ENCODE measurements around the gene OPCML.

GRCh38 chr11:132605825-132606570, 926.3 kb downstream of the OPCML start:
- TF ChIP-seq, protein P1, sequence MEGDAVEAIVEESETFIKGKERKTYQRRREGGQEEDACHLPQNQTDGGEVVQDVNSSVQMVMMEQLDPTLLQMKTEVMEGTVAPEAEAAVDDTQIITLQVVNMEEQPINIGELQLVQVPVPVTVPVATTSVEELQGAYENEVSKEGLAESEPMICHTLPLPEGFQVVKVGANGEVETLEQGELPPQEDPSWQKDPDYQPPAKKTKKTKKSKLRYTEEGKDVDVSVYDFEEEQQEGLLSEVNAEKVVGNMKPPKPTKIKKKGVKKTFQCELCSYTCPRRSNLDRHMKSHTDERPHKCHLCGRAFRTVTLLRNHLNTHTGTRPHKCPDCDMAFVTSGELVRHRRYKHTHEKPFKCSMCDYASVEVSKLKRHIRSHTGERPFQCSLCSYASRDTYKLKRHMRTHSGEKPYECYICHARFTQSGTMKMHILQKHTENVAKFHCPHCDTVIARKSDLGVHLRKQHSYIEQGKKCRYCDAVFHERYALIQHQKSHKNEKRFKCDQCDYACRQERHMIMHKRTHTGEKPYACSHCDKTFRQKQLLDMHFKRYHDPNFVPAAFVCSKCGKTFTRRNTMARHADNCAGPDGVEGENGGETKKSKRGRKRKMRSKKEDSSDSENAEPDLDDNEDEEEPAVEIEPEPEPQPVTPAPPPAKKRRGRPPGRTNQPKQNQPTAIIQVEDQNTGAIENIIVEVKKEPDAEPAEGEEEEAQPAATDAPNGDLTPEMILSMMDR (IDR thresholded peaks at IDR 0.05; ENCODE audit: insufficient read depth, low read length): no peak
- TF ChIP-seq POLR2AphosphoS5 (IDR thresholded peaks at IDR 0.05; ENCODE audit: low read depth): no peak
- no peak for TF ChIP-seq GABPA (IDR thresholded peaks at IDR 0.05; ENCODE audit: low read depth)
- TF ChIP-seq, protein P2, sequence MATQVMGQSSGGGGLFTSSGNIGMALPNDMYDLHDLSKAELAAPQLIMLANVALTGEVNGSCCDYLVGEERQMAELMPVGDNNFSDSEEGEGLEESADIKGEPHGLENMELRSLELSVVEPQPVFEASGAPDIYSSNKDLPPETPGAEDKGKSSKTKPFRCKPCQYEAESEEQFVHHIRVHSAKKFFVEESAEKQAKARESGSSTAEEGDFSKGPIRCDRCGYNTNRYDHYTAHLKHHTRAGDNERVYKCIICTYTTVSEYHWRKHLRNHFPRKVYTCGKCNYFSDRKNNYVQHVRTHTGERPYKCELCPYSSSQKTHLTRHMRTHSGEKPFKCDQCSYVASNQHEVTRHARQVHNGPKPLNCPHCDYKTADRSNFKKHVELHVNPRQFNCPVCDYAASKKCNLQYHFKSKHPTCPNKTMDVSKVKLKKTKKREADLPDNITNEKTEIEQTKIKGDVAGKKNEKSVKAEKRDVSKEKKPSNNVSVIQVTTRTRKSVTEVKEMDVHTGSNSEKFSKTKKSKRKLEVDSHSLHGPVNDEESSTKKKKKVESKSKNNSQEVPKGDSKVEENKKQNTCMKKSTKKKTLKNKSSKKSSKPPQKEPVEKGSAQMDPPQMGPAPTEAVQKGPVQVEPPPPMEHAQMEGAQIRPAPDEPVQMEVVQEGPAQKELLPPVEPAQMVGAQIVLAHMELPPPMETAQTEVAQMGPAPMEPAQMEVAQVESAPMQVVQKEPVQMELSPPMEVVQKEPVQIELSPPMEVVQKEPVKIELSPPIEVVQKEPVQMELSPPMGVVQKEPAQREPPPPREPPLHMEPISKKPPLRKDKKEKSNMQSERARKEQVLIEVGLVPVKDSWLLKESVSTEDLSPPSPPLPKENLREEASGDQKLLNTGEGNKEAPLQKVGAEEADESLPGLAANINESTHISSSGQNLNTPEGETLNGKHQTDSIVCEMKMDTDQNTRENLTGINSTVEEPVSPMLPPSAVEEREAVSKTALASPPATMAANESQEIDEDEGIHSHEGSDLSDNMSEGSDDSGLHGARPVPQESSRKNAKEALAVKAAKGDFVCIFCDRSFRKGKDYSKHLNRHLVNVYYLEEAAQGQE (IDR thresholded peaks at IDR 0.05; ENCODE audit: insufficient replicate concordance, low read depth): no peak

All from HL-60 (cell line).